IPS-20b (cell line): Measurements from ENCODE around the gene CLIC3.

Source experiments
- H3K27ac ChIP-seq: one replicate; pipeline ENCODE4 v1.5.1; 2013; ENCODE audit warnings: low read length
- H3K27me3 ChIP-seq: 2 replicates; pipeline ENCODE4 v1.6.1; 2013; ENCODE audit warnings: mild to moderate bottlenecking, low read length, inconsistent platforms; ENCODE audit not compliant: insufficient read depth
- H3K36me3 ChIP-seq: 2 replicates; pipeline ENCODE4 v1.6.1; 2013; ENCODE audit warnings: low read depth, mild to moderate bottlenecking, inconsistent platforms, low read length, moderate library complexity; ENCODE audit not compliant: insufficient read depth
- H3K4me1 ChIP-seq: 2 replicates; pipeline ENCODE4 v1.6.1; 2013; ENCODE audit warnings: mild to moderate bottlenecking, control low read depth, inconsistent platforms, low read length, moderate library complexity; ENCODE audit not compliant: insufficient read depth
- H3K4me3 ChIP-seq: 2 replicates; pipeline ENCODE4 v1.5.1; 2013; ENCODE audit warnings: mild to moderate bottlenecking, low read length, inconsistent platforms
- H3K9ac ChIP-seq: 2 replicates; pipeline ENCODE4 v1.6.1; 2013; ENCODE audit warnings: low read depth, mild to moderate bottlenecking, inconsistent platforms, low read length, moderate library complexity
- H3K9me3 ChIP-seq: 2 replicates; pipeline ENCODE4 v1.6.1; 2013; ENCODE audit warnings: mild to moderate bottlenecking, low read depth, low read length, inconsistent platforms; ENCODE audit not compliant: insufficient read depth

CLIC3 gene

DNA sequence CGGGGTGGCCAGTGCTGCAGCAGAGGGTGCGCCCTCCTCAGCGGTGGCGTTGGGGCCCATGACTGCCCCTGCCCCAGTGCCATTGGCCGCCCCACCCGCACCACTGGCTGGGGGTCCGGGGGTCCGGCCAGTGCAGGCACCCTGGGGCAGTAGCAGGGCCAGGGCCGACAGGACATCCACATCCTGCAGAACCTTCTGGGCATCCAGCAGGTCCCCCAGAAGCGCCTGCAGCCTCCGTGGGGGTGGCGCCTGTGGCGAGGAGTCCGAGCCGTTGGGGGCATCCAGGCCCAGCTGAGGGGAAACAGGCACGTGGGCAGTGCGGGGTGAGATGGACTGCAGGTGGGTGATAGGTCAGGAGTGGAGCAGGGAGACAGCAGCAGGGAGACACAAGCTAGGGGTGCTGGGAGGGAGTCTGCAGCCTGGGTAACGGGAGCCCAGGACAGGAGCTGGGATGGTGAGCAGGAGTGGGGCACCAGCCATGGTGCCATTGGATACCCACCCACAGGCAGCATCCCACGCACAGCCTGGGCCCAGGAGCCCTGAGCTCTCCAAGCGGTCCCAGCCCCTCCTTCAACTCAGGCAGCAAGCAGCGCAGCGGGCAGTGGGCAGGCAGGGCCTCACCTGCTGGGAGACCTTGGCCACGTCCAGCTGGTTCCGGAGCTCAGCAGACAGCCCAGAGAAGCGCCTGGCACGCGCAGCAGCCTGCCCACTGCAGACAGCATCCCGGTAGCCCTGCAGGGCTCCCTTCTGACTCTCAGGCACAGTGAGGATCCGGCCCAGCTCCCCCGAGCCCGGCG is 24.6 kb upstream of the CLIC3 start:
- H3K27me3 ChIP-seq, result no peaks in the 10 kb centered on the region
- no peaks in the 10 kb centered on the region for H3K4me1 ChIP-seq
- H3K9ac ChIP-seq, result no peak overlapping the region
- no peak overlapping the region for H3K27ac ChIP-seq
- no peak overlapping the region for H3K4me3 ChIP-seq
- H3K36me3 ChIP-seq, result no peaks in the 10 kb centered on the region
- no peaks in the 10 kb centered on the region for H3K9me3 ChIP-seq

DNA sequence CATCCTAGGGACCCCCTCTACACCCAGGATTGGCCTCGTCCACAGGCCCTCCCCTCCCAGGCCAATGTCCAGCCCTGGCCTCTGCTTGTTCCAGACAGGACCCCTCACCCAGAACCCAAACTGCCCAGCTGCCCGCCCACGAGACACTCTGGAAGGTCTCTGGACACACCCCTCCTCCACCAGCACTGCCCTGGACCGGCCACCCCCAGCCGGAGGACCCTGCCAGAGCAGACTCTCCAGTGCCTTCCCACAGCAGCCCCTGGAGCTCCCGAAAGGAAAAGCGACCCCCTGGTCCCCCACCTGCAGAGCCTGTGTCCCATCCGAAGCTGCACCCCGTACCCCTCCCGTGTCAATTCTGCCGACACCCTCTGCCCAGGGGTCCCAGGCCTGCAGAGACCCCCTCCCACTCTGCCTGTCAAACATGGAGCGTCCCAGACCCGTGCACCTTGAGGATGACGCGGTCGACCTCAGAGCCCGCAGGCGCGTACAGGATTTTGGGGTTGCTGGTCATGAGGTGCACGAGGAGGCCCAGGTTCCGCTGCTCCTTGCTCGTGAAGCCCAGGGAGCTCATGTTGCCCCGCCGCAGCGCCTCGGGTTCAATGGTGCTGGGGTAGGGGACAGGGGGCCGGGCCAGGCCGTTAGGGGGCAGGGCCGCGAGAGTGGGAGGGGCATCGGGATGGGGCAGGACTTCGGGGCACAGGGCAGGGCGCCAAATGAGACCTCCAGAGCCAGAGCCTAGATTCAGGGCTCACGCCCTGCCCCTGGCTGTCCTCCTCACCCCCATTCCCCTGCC is 23.7 kb upstream of the CLIC3 start:
- H3K9ac ChIP-seq, result no peak overlapping the region
- no peak overlapping the region for H3K4me3 ChIP-seq
- H3K4me1 ChIP-seq, result no peaks in the 10 kb centered on the region
- H3K27ac ChIP-seq, result no peak overlapping the region
- no peaks in the 10 kb centered on the region for H3K36me3 ChIP-seq
- H3K27me3 ChIP-seq, result no peaks in the 10 kb centered on the region
- no peaks in the 10 kb centered on the region for H3K9me3 ChIP-seq

DNA sequence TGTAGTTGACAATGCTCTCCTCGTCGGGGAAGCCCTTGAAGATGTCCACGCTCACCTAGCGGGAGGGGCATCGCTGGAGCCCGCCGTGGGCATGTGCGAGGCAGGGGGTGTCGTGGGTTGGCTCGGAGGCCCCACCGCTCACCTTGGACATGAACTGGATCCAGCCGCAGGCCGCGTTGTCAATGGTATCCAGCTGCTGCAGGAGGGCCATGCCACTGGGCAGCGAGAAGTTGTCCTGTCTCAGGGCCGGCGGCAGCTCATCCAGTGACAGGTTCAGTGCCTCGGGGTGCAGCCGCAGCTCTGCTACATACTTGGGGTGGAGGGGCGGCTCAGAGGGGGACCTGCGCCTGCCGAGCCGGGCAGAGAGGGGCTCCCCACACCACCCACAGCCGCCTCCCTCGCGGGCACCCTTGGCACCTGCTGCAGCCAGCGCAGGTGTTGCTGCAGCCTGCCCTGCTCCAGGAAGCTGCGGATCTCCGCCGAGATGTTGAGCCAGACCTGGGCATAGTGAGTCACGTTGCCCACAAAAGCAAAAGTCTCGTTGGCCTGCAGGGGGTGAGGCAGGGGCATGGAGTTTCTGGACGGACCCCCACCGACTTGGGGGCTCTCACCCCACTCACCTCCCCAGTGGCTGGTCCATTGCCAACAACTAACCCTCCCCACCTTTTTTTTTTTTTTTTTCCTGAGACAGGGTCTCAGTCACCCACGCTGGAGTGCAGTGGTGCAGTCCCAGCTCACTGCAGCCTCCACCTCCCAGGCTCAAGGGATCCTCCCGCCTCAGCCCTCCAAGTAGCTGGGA is 22.6 kb upstream of the CLIC3 start:
- Histone ChIP-seq H3K36me3 (no peaks in the 10 kb centered on the region), H3K27ac (no peak overlapping the region), H3K4me1 (no peaks in the 10 kb centered on the region), H3K9ac (no peak overlapping the region), H3K4me3 (no peak overlapping the region), H3K9me3 (no peaks in the 10 kb centered on the region), H3K27me3 (no peaks in the 10 kb centered on the region)

DNA sequence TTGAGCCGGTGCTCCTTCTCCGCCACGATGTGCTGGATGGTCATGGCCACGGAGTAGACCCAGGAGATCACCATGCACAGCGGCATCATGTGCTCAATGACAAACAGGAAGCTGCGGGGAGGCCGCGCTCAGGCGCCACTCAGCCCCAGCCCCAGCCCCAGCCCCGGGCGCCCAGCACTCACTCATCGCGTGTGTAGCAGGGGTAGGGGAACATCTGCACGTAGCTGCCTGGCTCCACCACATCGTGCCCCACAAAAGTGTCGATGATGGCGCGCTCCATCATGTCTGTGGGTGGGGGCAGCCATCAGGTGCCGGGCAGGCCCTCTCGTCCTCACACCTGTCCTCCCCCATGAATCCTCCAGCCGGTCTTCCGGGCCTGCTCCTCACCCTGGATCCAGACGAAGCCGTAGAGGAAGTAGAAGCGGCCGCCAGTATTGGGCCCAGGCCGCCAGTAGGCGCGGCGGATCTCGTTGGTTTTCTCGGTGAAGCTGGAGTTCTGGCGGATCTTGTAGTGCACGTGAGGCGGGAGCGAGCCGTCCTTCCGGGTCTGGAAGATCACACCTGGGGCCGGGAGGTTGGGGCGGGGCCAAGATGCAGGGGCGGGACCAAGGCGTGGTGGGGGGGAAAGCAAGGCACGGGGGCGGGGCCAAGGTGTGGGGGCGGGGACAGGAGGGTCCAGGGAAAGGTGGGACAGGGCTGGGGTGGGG is 21.6 kb upstream of the CLIC3 start:
- no peaks in the 10 kb centered on the region for H3K4me1 ChIP-seq
- no peaks in the 10 kb centered on the region for H3K27me3 ChIP-seq
- no peaks in the 10 kb centered on the region for H3K36me3 ChIP-seq
- H3K9me3 ChIP-seq, result no peaks in the 10 kb centered on the region
- no peak overlapping the region for H3K4me3 ChIP-seq
- H3K27ac ChIP-seq, result no peak overlapping the region
- no peak overlapping the region for H3K9ac ChIP-seq

DNA sequence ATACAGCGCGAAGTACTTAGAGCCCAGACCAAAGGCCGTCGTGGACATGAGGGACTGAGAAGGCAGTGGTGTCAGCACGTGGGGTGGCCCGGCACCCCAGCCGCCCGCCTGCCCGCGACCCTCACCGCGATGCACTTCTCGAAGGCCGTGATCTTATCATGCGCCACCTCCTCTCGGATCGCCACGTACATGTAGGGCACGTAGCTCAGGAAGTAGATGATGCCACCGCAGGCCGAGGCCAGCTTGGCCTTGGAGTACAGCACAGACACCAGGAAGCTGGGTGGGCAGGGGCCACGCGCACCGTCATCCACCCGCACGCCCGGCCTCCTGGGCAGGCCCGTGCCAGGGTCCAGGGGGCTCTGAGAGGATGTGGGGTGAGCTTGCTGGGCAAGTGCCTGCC is 20.7 kb upstream of the CLIC3 start:
- H3K9ac ChIP-seq, result no peak overlapping the region
- no peaks in the 10 kb centered on the region for H3K36me3 ChIP-seq
- no peaks in the 10 kb centered on the region for H3K27me3 ChIP-seq
- no peaks in the 10 kb centered on the region for H3K9me3 ChIP-seq
- H3K4me3 ChIP-seq, result no peak overlapping the region
- H3K27ac ChIP-seq, result no peak overlapping the region
- no peaks in the 10 kb centered on the region for H3K4me1 ChIP-seq

DNA sequence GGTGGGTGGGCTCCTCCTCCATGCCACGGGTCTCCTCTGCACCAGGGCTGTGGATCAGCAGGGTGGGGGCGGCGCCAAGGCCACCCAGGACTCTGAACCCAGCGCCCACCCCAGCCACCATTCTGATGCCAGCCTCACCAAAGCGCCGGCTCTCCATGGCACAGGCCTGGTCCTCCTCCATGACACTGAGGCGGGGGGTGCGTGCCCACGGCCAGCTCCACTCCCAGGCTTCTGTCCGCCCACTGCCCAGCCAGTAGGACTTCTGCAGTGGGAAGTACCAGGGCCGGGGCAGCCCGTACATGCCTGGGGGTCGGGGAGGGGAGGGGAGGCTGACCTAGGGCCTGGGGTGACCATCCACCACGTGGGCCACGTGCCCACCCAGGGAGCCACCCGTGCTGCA is 20.1 kb upstream of the CLIC3 start:
- no peaks in the 10 kb centered on the region for H3K4me1 ChIP-seq
- H3K9me3 ChIP-seq, result no peaks in the 10 kb centered on the region
- no peaks in the 10 kb centered on the region for H3K27me3 ChIP-seq
- no peaks in the 10 kb centered on the region for H3K36me3 ChIP-seq
- no peak overlapping the region for H3K4me3 ChIP-seq
- no peak overlapping the region for H3K27ac ChIP-seq
- no peak overlapping the region for H3K9ac ChIP-seq

DNA sequence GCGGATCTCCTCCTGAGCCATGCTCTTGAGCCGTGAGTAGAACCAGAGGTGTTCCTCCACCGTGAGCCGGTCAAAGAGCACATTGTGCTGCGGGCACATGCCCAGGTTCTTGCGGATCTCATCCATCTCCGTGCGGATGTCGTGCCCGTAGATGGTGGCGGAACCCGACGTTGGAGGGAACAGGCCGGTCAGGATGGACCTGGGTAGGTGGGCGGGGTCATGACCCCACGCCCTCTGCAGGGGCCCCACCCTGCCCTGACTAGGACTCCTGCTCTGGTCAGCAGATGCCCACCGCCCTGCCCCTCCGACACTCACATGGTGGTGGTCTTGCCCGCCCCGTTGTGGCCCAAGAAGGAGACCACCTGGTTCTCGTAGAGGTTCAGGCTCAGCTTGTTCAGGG is 19.6 kb upstream of the CLIC3 start:
- Histone ChIP-seq H3K27me3 (no peaks in the 10 kb centered on the region), H3K36me3 (no peaks in the 10 kb centered on the region), H3K4me1 (no peaks in the 10 kb centered on the region), H3K27ac (no peak overlapping the region), H3K4me3 (no peak overlapping the region), H3K9ac (no peak overlapping the region), H3K9me3 (no peaks in the 10 kb centered on the region)

DNA sequence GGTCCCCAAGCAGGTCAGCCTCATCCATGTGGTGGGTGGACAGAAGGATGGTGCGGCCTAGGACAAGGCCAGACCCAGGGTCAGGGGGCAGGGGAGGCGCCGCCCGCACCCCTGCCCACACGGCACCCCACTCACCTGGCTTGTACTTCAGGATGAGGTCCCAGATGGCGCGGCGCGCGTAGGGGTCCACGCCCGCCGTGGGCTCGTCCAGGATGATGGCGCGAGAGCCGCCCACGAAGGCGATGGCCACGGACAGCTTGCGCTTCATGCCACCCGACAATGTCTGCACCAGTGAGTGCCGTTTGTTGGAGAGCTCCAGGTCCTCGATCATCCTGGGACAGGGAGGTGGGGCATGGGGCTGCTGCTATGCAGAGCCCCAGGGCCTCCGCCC is 19.2 kb upstream of the CLIC3 start:
- no peak overlapping the region for H3K27ac ChIP-seq
- H3K9ac ChIP-seq, result no peak overlapping the region
- H3K9me3 ChIP-seq, result no peaks in the 10 kb centered on the region
- H3K27me3 ChIP-seq, result no peaks in the 10 kb centered on the region
- H3K4me3 ChIP-seq, result no peak overlapping the region
- no peaks in the 10 kb centered on the region for H3K36me3 ChIP-seq
- no peaks in the 10 kb centered on the region for H3K4me1 ChIP-seq

DNA sequence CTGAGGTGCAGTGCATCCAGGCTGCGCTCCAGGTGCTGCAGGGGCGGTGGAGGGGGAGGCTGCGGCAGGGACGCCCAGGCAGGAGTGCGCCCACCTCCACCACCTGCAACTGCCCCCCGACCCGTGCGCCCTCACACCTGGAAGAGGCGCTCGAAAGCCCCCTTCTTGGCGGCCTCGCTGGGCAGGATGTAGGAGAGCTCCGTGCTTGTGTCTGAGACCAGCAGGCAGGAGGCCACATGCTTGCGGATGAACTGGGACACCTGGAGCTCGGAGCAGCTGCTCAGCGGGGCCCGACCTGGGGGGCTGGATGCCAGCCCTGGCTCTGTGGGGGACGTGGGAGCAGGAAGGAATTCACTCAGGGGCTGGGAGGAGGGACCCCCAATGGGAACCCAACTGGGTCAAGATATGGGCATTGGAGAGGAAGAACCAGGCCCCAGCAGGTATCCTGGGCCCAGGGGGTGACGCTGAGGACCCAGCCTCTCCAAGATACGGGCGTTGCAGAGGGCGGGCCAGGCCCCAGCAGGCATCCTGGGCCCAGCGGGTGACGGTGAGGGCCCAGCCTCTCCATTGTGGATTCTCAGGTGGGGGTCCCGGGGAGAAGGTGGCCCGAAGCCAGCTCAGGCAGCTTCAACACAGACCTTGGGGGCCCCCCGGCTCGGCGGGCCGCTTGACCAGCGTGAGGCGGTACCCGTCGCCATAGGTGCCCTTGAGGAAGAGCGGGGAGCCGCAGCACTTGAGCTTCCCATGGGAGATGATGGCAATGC is 18.6 kb upstream of the CLIC3 start:
- Histone ChIP-seq H3K9ac (no peak overlapping the region), H3K27ac (no peak overlapping the region), H3K4me3 (no peak overlapping the region), H3K9me3 (no peaks in the 10 kb centered on the region), H3K4me1 (no peaks in the 10 kb centered on the region), H3K27me3 (no peaks in the 10 kb centered on the region), H3K36me3 (no peaks in the 10 kb centered on the region)

DNA sequence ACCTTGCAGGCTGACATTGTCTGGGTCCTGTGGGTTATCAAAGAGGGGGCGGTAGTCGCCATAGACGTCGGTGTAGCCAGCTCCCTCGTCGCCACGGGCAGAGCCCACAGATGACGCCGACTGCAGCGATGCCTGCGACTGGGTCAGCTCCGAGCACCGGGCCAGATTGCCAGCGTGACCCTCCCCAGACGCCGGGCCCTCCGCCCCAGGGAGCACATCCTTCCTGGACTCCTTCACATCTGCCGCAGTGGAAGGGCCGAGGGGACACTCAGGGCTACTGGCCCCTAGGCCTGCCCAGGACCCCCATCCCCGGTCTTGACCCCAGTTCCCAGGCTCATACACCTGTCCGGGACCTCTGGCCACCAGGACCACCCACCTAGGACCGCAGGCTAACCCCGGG is 17.8 kb upstream of the CLIC3 start:
- H3K27ac ChIP-seq, result no peak overlapping the region
- H3K27me3 ChIP-seq, result no peaks in the 10 kb centered on the region
- no peak overlapping the region for H3K4me3 ChIP-seq
- H3K4me1 ChIP-seq, result no peaks in the 10 kb centered on the region
- H3K36me3 ChIP-seq, result no peaks in the 10 kb centered on the region
- no peaks in the 10 kb centered on the region for H3K9me3 ChIP-seq
- H3K9ac ChIP-seq, result no peak overlapping the region

DNA sequence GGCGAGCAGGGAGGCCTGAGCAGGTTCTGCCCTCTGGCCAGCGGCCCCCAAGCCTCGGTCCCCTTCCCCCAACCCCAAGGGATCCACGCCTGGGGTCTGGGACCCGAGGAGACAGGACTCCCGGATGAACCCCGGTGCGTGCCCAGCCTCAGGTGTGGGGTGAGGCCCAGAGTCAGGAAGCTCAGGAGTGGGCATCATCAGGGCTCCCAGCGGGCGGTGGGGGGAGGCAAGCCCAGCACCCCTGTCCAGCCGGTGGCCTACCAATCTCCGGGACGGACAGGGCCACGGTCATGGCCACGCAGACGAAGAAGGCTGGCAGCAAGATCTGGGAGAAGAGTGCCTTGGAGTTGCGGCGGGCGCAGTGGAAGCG is 17.2 kb upstream of the CLIC3 start:
- Histone ChIP-seq H3K9ac (no peak overlapping the region), H3K27me3 (no peaks in the 10 kb centered on the region), H3K27ac (no peak overlapping the region), H3K9me3 (no peaks in the 10 kb centered on the region), H3K4me3 (no peak overlapping the region), H3K36me3 (no peaks in the 10 kb centered on the region), H3K4me1 (no peaks in the 10 kb centered on the region)
